A673 (cell line): ENCODE results near the gene PAPPA. TPM values are rescaled to one million over a fixed set of nuclear protein-coding genes. Genes with fewer than 3 reads are reported as not detected.

ENCODE experiments used
- BruUV-seq: library from RNA; stranded (reverse); fragments of 400-500 nt; replicated peaks from 2 replicates; lab custom pipeline; 2021; lab: Mats Ljungman, UMichigan
- CTCF ChIA-PET: fragments of 300-600 bp; sonication (Branson Sonifier 250); formaldehyde crosslinking; loops from one replicate; lab custom pipeline; 2022; ENCODE audit warnings: antibody characterized with exemption; lab: Charles Lee
- POLR2A ChIA-PET: fragments of 300-600 bp; sonication (Branson Sonifier 250); formaldehyde crosslinking; loops from one replicate; lab custom pipeline; 2022; ENCODE audit warnings: antibody characterized with exemption; ENCODE audit not compliant: low non-redundant PET; lab: Charles Lee
- DNase-seq: peaks from one replicate; pipeline ENCODE4 v3.0.0-alpha.2; 2015; ENCODE audit warnings: low spot score
- H3K27ac ChIP-seq: fragments of 200-600 bp; sonication (generic); 2 replicates; pipeline ENCODE4 v1.5.1; 2016; ENCODE audit warnings: mixed run types, low read depth, mild to moderate bottlenecking, mixed read lengths, antibody characterized with exemption, low read length; ENCODE audit not compliant: poor library complexity, severe bottlenecking
- H3K27me3 ChIP-seq: fragments of 200-600 bp; sonication (generic); replicated peaks from 2 replicates; pipeline ENCODE4 v1.6.1; 2017; ENCODE audit warnings: mixed run types, low read depth, mild to moderate bottlenecking, mixed read lengths, antibody characterized with exemption, low read length; ENCODE audit not compliant: insufficient read depth, poor library complexity
- H3K36me3 ChIP-seq: fragments of 200-600 bp; sonication (generic); 2 replicates; pipeline ENCODE4 v1.6.1; 2016; ENCODE audit warnings: mixed run types, mild to moderate bottlenecking, mixed read lengths, antibody characterized with exemption, low read length; ENCODE audit not compliant: insufficient read depth, poor library complexity, severe bottlenecking
- H3K4me1 ChIP-seq: fragments of 200-600 bp; sonication (generic); 2 replicates; pipeline ENCODE4 v1.6.1; 2017; ENCODE audit warnings: mixed run types, mild to moderate bottlenecking, mixed read lengths, antibody characterized with exemption, low read length; ENCODE audit not compliant: insufficient read depth, poor library complexity, severe bottlenecking
- H3K4me3 ChIP-seq: fragments of 200-600 bp; sonication (generic); 2 replicates; pipeline ENCODE4 v1.5.1; 2016; ENCODE audit warnings: low read depth, mixed run types, mild to moderate bottlenecking, mixed read lengths, low read length; ENCODE audit not compliant: poor library complexity, severe bottlenecking
- H3K9me3 ChIP-seq: fragments of 200-600 bp; sonication (generic); 2 replicates; pipeline ENCODE4 v1.6.1; 2016; ENCODE audit warnings: mixed run types, low read depth, mild to moderate bottlenecking, mixed read lengths, antibody characterized with exemption, low read length; ENCODE audit not compliant: poor library complexity, severe bottlenecking
- CTCF ChIP-seq: fragments of 300-800, 200-600 bp; sonication (generic); conservative IDR thresholded peaks from 2 replicates; pipeline ENCODE4 v1.5.1; 2017; ENCODE audit warnings: low read depth, mild to moderate bottlenecking, antibody characterized with exemption, low read length, moderate library complexity, mixed read lengths
- EZH2 ChIP-seq: fragments of 200-600 bp; sonication (generic); IDR thresholded peaks from 2 replicates; pipeline ENCODE4 v1.6.1; 2017; ENCODE audit warnings: borderline replicate concordance, low read depth, mild to moderate bottlenecking, mixed read lengths, antibody characterized with exemption, low read length; ENCODE audit not compliant: poor library complexity, severe bottlenecking
- intact Hi-C: fragments of 100-400 bp; cut with micrococcal nuclease; formaldehyde crosslinking; loops from one replicate; pipeline ENCODE4 v1.10.0; 2022; ENCODE audit not compliant: unreplicated experiment
- total RNA-seq: library from RNA; stranded (reverse); gene quantifications from 2 replicates; pipeline ENCODE4 v1.2.3, GENCODE V29; 2021

PAPPA gene
- total RNA-seq, 1 experiment from 2014 or later: 47.4 TPM

- Histone ChIP-seq H3K9me3 (no peaks in the 10 kb centered on the region), H3K27me3 (no peaks in the 10 kb centered on the region), H3K36me3 (peaks cover 83% of the 10 kb centered on the region), H3K4me3 (no peak overlapping the region), H3K27ac (no peak overlapping the region), H3K4me1 (peaks cover 17% of the 10 kb centered on the region)
- CTCF ChIA-PET: no interaction called here
- BruUV-seq: no TSS peak
- POLR2A ChIA-PET: no interaction called here
- TF ChIP-seq CTCF: no peak
- no peak for TF ChIP-seq EZH2
- intact Hi-C loops: loop anchor here (10.0 kb wide), 1 partner anchor 214 kb away; the partner anchor contains the start of gene PAPPA
- DNase-seq: no peak
Observed at GRCh38 chr9:116368680-116369079, 215.1 kb downstream of the PAPPA start.

GRCh38 chr9:116369706-116370105 lies 216.1 kb downstream of the PAPPA start:
- TF ChIP-seq EZH2: no peak
- no peak for TF ChIP-seq CTCF
- intact Hi-C loops: loop anchor here (10.0 kb wide), 1 partner anchor 215 kb away; the partner anchor contains the start of gene PAPPA
- Histone ChIP-seq H3K4me1 (peaks cover 12% of the 10 kb centered on the region), H3K9me3 (no peaks in the 10 kb centered on the region), H3K36me3 (peaks cover 82% of the 10 kb centered on the region), H3K4me3 (no peak overlapping the region), H3K27me3 (no peaks in the 10 kb centered on the region), H3K27ac (no peak overlapping the region)
- BruUV-seq: no TSS peak
- ChIA-PET CTCF (no interaction called here), POLR2A (no interaction called here)
- no peak for DNase-seq

- intact Hi-C loops: no loop called here
- Histone ChIP-seq H3K4me3 (no peak overlapping the region), H3K9me3 (no peaks in the 10 kb centered on the region), H3K4me1 (peaks cover 4% of the 10 kb centered on the region), H3K27ac (no peak overlapping the region), H3K36me3 (peaks cover 90% of the 10 kb centered on the region), H3K27me3 (no peaks in the 10 kb centered on the region)
- no TSS peak for BruUV-seq
- POLR2A ChIA-PET: no interaction called here
- no peak for DNase-seq
- CTCF ChIA-PET: no interaction called here
- no peak for TF ChIP-seq EZH2
- no peak for TF ChIP-seq CTCF
Observed at GRCh38 chr9:116370556-116370955, 217.0 kb downstream of the PAPPA start.
